Erythroblast (primary cell): ENCODE data around the gene PRDM8.

ENCODE experiments used
- DNase-seq, 2 experiments: peaks; one replicate each; lab custom pipeline; 2025; lab: John Stamatoyannopoulos, UW
- GATA1 ChIP-seq: IDR thresholded peaks from 2 replicates; pipeline ENCODE4 v1.6.1; 2011; ENCODE audit warnings: low read depth, mild to moderate bottlenecking, control low read depth, low read length, moderate library complexity
- POLR2A ChIP-seq: IDR thresholded peaks from 2 replicates; pipeline ENCODE4 v1.6.1; 2011; ENCODE audit warnings: mild to moderate bottlenecking, low read length

The PRDM8 gene

DNA sequence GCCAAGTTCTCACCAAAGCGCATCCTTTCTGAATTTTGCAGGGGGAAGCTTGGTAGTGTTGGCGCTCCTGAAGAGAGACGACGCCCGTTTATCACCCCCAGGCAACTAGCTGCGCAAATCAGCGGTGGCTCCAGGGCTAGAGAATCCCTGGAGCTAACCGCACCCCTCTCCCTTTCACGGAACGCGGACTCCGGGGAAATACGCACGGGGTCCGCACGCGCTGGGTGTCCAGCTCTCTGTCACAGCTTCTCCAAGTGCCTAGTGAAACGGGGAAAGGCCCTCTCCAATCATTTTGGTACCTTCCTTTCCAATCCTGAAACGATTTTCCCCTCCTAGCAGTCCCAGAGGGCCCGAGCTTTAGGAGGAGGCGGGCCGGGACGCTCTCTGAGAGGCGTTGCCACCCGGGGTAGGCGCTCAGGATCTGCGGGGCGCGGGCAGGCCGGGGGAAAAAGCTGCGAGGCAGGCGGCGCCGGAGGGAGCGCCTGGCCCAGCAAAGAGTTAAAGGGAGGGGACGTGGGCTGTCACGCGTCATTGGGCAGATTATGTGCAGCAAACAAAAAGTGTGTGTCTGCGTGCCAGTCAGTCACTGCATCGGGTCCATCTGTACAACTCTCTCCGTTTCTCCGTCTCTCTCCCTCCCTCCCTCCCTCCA, at the start of gene PRDM8:
Gene PRDM8, plus strand, starts transcription at position 582 of the 652 bp plus-strand sequence. CDS start 2,578 bp downstream, outside the sequence.
- DNase-seq: no peak
- no peak for TF ChIP-seq POLR2A
- TF ChIP-seq GATA1: no peak

DNA sequence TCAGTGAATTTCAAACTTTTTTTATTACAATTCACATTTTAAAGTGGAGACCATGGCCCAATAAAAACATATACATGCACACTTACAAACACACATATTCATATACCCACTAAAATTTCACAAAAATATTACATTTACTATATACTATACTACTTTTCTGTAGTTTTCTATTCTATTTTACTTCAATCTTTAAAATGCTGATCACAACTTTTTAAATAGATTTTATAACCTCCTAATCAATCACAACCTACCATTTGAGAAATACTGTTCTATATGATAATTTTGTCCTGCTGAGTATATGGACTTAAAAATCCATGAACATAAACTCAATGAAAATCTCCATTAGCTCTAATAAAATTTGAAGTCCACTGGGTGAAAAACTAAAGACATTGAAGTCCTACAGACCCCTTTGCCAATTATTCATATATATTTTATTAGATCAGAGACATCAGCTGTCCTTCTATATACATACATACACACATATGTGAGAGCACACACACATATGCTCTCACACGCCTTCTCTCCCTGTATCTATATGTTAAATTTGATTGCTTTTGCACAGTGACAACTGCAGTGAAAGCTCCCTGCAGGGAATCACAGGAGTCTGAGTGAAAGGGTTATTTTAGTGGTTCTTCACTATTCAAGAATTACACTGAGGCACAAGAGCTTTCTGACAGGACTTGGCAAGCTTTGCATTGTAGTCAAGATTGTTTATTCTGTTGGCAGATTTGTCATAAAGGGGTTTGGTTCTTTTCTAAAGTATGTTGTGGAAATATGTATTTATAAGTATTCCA, 46.7 kb upstream of the PRDM8 start:
- DNase-seq: no peak
- TF ChIP-seq POLR2A (no peak), GATA1 (no peak)

DNA sequence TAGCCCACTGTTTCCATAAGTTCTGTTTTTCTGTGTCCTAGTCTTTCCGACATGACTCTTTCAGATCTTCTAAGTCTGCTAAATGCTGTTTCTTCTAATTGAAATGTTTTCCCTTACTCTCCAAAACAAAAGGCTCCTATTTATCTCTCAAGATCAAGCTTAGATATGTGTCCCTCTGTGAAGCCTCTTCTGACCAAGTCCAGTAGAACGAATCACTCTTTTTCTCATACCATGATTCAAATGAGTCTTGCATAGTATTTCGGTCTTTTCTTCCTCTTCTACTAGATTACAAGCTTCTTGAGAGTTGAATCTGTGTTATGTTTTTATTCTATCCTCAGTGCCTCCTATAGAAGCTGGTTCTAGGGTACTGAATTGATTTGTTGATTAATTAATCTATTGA, 45.3 kb upstream of the PRDM8 start:
- no peak for TF ChIP-seq GATA1
- TF ChIP-seq POLR2A: no peak
- DNase-seq: no peak

DNA sequence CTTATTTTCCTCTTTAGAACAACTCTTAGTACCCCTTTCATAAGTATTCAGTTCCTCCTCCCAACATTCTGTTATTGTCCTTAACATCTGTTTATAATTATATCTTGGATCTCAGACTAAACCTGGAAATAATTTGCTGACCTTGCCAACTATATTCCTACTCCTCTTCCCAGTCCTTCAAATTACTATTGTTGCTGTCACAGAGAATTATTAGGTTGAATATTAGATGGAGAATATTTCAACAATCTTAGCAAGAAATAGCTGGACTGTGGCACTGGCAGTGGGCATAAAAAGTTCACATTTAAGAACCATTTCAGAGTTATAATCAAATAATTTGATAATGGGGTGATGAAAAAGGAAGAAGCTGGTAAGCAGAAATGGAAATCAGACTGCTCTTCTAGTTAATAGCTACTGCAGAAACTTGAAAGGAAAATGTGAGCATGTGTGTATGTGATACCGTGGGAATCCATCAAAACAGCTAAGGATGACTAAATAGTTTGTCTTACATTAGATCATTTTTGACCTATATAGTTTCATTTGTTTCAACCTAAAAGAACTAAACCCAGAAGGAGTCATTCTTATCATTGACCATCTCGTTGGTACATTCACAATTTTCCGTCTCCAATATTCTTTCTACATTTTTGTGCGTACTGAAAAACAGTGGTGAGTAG, 43.3 kb upstream of the PRDM8 start:
- DNase-seq: no peak
- TF ChIP-seq POLR2A: no peak
- TF ChIP-seq GATA1: no peak

DNA sequence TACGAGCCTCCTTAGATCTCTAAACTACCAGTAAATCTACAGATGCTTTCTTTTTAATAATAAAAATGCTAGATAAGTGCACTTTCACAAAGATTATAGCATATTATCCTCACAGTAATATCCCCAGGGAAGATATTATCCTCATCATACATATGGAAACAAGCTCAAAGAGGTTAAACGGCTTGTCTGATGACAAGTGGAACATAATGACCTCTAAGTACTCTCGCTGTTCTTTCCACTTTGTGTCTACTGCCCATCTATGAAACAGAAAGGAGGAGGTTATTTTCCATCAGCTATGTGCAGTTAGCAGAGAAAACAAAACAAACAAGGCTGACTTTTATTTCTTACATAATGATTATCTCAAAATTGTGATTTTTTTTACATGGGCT, 42.8 kb upstream of the PRDM8 start:
- no peak for DNase-seq
- TF ChIP-seq GATA1 (no peak), POLR2A (no peak)

DNA sequence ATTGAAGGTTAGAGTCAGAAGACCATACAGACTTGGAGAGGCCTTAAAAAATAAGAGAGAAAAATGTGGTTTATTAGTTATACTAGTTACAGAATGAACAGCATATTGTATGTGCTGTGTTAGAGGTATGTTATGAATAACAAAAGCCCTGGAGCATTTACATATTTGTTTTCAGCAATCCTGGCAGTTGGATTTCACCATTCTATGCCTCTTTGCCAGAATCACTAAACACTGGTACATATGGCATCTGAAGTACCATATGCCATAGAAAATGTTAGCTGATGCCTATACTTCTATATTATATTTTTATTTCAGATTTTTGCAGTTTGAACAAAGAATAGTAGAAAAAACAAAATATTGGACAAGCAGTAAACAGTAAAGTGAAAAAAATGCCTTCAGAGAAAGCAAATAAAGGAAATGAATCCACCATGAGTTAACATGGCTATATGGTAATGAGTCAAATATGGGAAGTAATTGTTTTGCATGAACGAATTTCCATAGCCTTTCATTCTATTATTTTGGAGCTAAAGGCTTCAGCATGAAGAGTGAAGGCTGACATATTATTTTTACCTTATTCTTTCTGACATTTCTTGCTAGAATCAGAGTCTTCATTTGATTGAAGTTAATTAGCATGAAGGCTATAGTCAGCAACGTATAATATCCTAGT, 41.9 kb upstream of the PRDM8 start:
- DNase-seq: no peak
- no peak for TF ChIP-seq POLR2A
- TF ChIP-seq GATA1: no peak

DNA sequence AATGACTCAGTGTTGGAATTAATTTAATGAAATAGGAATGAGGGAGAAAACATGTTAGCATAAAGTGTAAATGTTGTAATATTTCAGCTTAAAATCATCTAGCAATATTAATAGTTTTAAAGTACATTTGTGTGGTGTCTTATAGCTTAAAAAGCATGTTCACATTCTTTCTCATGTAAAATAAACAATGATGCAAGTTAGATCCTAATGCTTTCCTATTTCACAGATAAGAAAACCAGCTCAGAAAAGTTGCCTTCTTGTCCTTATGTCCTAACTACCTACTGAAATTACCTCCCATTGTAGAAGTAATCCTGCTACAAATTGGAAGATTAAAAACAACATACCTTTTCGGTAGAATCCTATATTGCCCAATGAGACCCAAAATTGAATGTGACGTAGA, 40.9 kb upstream of the PRDM8 start:
- DNase-seq: no peak
- TF ChIP-seq POLR2A (no peak), GATA1 (no peak)

DNA sequence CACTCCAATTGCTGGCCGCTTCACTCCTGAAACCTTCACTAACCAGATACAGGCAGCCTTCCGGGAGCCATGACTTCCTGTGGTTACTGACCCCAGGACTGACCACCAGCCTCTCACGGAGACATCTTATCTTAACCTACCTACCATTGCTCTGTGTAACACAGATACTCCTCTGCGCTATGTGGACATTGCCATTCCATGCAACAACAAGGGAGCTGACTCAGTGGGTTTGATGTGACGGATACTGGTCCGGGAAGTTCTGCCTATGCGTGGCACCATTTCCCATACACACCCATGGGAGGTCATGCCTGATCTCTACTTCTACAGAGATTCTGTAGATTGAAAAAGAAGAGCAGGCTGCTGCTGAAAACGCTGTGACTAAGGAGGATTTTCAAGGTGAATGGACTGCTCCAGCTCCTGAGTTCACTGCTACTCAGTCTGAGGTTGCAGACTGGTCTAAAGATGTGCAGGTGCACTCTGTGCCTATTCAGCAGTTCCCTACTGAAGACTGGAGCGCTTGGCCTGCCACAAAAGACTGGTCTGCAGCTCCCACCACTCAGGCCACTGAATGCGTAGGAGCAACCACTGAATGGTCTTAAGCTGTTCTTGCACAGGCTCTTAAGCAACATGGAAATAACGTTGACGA, 35.8 kb upstream of the PRDM8 start:
- no peak for TF ChIP-seq POLR2A
- no peak for TF ChIP-seq GATA1
- DNase-seq: no peak

DNA sequence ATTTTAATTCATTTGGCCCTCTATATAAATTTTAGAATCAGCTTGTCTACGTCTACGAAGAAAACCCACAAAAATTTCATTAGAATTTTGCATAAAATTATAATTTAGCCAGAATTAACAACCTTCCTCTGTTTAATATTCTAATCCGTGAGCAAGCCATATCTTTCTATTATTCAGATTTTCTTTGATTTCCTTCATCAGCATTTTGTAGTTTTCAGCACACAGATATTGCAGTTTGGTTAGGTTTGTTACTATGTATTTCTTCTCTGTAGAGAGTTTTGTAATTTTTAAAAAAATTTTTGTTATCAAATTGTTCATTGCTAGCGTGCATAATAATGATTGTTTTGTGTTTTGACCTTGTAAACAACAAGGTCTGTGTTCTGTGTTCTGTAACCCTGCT, 34.9 kb upstream of the PRDM8 start:
- no peak for TF ChIP-seq GATA1
- TF ChIP-seq POLR2A: no peak
- no peak for DNase-seq

DNA sequence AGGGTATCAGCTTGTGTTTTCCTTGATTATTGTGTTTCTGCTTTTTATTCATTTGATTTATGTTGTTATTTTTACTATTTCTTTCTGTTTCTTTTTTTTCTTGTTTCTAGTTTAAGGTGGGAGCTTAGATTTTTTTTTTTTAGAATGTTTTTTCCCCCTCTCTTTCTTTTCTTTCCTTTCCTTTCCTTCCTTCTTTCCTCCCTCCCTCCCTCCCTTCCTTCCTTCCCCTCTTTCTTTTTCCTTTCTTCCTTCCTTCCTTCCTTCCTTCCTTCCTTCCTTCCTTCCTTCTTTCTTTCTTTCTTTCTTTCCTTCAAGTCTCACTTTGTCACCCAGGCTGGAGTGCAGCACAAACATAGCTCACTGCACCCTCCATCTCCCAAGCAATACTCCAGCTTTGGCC, 31.4 kb upstream of the PRDM8 start:
- no peak for TF ChIP-seq GATA1
- no peak for TF ChIP-seq POLR2A
- DNase-seq: no peak

DNA sequence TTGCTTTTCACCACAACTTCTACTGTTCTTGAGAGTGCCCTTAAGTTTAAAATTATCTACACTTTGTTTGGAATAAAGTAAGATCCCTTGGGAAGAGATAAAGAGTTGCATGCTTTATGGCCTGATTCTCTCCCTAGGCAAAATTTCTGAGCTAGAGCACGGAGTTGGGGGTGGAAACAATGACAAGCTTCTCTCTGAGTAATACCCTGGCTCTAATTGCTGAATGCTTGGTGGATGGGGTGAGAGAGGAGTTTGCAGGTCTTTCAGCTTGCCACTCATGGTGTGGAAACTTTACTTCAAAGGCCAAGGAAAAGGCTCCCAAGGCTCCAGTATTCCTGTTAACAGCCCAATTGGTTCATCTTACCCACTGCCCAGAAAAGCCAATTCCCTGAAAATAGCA, 26.1 kb upstream of the PRDM8 start:
- no peak for DNase-seq
- no peak for TF ChIP-seq GATA1
- no peak for TF ChIP-seq POLR2A

DNA sequence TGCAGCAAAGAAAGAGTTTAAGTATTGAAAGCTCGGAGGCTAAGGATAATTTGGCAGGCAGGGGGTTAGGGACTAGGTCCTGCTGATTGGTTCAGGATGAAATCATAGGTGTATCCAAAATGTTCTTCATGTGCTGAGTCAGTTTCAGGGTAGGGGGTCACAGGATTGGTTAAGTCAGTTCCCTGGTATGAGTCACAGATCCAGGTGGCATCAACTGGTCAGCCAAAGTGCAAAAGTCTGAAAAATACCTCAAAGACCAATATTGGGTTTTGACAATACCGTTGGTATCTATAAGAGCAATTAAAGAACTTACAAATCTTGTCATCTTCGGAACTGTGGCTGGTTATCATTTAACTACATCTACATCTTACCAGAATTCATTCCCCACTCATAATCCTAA, 25.6 kb upstream of the PRDM8 start:
- DNase-seq: no peak
- no peak for TF ChIP-seq GATA1
- no peak for TF ChIP-seq POLR2A

DNA sequence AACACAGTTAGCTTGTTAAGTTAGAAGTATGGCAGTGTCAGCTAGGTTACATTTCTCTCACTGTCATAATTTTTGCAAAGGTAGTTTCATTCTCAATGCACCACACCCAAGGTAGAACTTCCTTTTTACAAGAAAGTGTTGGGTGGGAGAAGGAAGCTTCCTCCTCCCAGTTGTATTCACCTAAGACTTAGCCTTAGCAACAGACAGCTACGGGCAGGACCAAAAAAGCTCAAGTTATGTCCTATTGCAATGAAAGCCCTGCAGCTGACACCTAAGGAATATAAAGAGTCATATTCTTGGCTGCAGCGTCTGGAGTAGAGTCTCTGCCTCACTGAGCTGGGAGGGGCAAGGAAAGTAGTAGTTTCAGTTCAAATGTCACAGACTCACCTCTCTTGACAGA, 25.1 kb upstream of the PRDM8 start:
- no peak for DNase-seq
- TF ChIP-seq POLR2A: no peak
- TF ChIP-seq GATA1: no peak

DNA sequence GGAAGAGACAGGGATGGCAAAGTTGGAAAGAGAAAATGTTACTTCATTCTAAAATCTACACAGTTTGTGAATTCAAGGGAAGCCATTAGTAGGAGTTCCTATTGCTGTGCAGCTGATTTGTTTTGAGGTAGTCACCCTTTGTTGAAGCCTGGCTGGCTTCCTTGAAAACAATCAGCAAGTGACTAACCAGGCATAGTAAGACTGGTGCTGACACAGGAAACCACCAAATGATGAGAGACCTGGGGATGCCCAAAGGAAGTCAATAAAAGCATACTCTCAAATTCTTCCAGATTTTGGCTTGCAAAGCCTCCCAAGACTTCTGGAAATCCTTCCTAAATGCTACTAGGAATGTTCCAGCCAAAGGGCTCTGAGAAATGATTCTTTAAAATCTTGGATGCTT, 23.9 kb upstream of the PRDM8 start:
- TF ChIP-seq POLR2A: no peak
- no peak for TF ChIP-seq GATA1
- no peak for DNase-seq
